Upper lobe of left lung (tissue), 6 donors: Measurements from ENCODE around the gene CCDC197. TPM values are rescaled to one million over a fixed set of nuclear protein-coding genes. Genes with fewer than 3 reads are reported as not detected.

Source experiments
- ATAC-seq, 2 donors: fragments of 200-7000 bp; cut with Tn5 transposase; one replicate each; pipeline ENCODE4 v1.9.1; 2022; ENCODE audit warnings: mild to moderate bottlenecking in 2 of 2, moderate library complexity in 2 of 2; ENCODE audit not compliant: low FRiP score in 2 of 2
- DNase-seq, 2 donors: peaks; one replicate each; pipeline ENCODE4 v3.0.0-alpha.2; 2019 to 2020
- H3K27ac ChIP-seq, 4 donors: fragments of 200-600 bp; sonication (generic); one replicate each; pipeline ENCODE4 v1.5.1; 2016 to 2019
- H3K27me3 ChIP-seq, 4 donors: fragments of 200-600 bp; sonication (generic); one replicate each; pipeline ENCODE4 v1.5.1; 2017 to 2019
- H3K36me3 ChIP-seq, 4 donors: fragments of 200-600 bp; sonication (generic); one replicate each; pipeline ENCODE4 v1.5.1; 2016 to 2019
- H3K4me1 ChIP-seq, 4 donors: fragments of 200-600 bp; sonication (generic); one replicate each; pipeline ENCODE4 v1.5.1; 2018 to 2019
- H3K4me3 ChIP-seq, 4 donors: fragments of 200-600 bp; sonication (generic); one replicate each; pipeline ENCODE4 v1.5.1; 2017 to 2019; ENCODE audit warnings: mild to moderate bottlenecking in 2 of 4, moderate library complexity in 1 of 4
- H3K9me3 ChIP-seq, 4 donors: fragments of 200-600 bp; sonication (generic); one replicate each; pipeline ENCODE4 v1.5.1; 2018 to 2019
- CTCF ChIP-seq, 6 experiments: fragments of 450-650 bp in 4 of 6; fragments of 200-600 bp in 2 of 6; sonication (generic) in 2 of 6; IDR thresholded peaks; one replicate each; pipeline ENCODE4 v1.5.1; 2016 to 2019; ENCODE audit warnings: antibody characterized with exemption in 6 of 6
- EP300 ChIP-seq, 4 donors: sonication (generic); formaldehyde crosslinking; IDR thresholded peaks; one replicate each; pipeline ENCODE4 v1.5.1; 2017; ENCODE audit warnings: antibody characterized with exemption in 4 of 4, control low read depth in 2 of 4
- POLR2A ChIP-seq, 4 donors: fragments of 450-650 bp; IDR thresholded peaks; one replicate each; pipeline ENCODE4 v1.5.1; 2016 to 2017; ENCODE audit warnings: antibody characterized with exemption in 4 of 4, mild to moderate bottlenecking in 2 of 4
- POLR2AphosphoS5 ChIP-seq, 2 donors: sonication (generic); formaldehyde crosslinking; IDR thresholded peaks; one replicate each; pipeline ENCODE4 v1.5.1; 2017; ENCODE audit warnings: antibody characterized with exemption in 2 of 2
- WGBS, 2 donors: methylation state at CpG; one replicate each; pipeline ENCODE4 v1.1.5; 2017 to 2018; 5-methylcytosine and 5-hydroxymethylcytosine counted together
- total RNA-seq, 6 donors: library from RNA; depleted of rRNA in 4 of 6; stranded (reverse); fragments of >200 nt in 4 of 6; gene quantifications; one replicate each; pipeline versions ENCODE4 v1.1.0 to v1.2.1, GENCODE V29; 2016 to 2021
- donor health status: DM: no; HTN: no; CAD: no; lungs with moderate emphysema.
- donor health status: DM: no; HTN: yes; CAD: no; lungs with severe emphysema.

CCDC197 gene
- total RNA-seq, 6 donors from 2014 or later, result not detected

DNA sequence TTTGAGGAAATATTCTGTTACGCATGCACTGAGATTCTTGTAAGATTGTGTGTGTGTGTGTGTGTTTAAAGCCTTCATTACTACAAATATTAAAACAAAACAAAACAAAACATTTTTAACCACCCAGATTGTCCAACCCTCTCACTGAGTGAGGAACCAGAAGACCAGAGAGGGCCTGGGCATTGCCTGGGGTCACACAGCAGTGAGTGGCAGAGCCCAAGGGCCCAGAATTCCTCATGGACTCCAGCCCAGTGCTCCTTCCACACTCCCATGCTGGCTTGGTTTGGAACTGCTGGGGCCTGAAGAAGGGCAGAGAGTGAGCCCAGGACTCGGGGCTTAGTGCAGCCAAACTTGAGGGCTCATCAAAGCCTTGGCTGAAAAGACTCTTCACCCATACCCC lies 27.4 kb downstream of the CCDC197 start:
- no peak for DNase-seq
- TF ChIP-seq CTCF (IDR thresholded peaks at IDR 0.05) (no peak), POLR2AphosphoS5 (IDR thresholded peaks at IDR 0.05) (no peak), EP300 (IDR thresholded peaks at IDR 0.05) (no peak), POLR2A (IDR thresholded peaks at IDR 0.05) (no peak)
- no peaks in the 10 kb centered on the region for H3K36me3 ChIP-seq
- no peak overlapping the region for H3K4me3 ChIP-seq
- ATAC-seq, result no peak
- WGBS, 2 donors, result 88 to 97% methylated on average over 1 to 2 of the region's 2 CpGs
- H3K27me3 ChIP-seq, result no peaks in the 10 kb centered on the region
- no peak overlapping the region for H3K27ac ChIP-seq
- H3K4me1 ChIP-seq, result peaks cover 7 to 27% (median 17%) of the 10 kb centered on the region in 4 donors
- H3K9me3 ChIP-seq, result no peaks in the 10 kb centered on the region

GRCh38 chr14:94025720-94026119 lies 28.6 kb downstream of the CCDC197 start:
- H3K36me3 ChIP-seq, result no peaks in the 10 kb centered on the region
- no peak overlapping the region for H3K27ac ChIP-seq
- WGBS, 2 donors, result 54 to 59% methylated on average over 6 of the region's 6 CpGs
- DNase-seq (no peak), ATAC-seq (no peak)
- peaks cover 7 to 27% (median 17%) of the 10 kb centered on the region in 4 donors for H3K4me1 ChIP-seq
- H3K4me3 ChIP-seq, result peak overlapping the region in 3 of 4 donors; percentile 69 to 81 (median 70)
- no peaks in the 10 kb centered on the region for H3K9me3 ChIP-seq
- H3K27me3 ChIP-seq, result no peaks in the 10 kb centered on the region
- TF ChIP-seq EP300 (IDR thresholded peaks at IDR 0.05) (no peak), CTCF (IDR thresholded peaks at IDR 0.05) (no peak), POLR2AphosphoS5 (IDR thresholded peaks at IDR 0.05) (no peak), POLR2A (IDR thresholded peaks at IDR 0.05) (no peak)

GRCh38 chr14:94026173-94026888 lies 29.2 kb downstream of the CCDC197 start, which contains the start of gene OTUB2:
TSS of gene OTUB2 (plus strand) at chr14:94026340. CDS start at chr14:94026538, 198 bp downstream.
- peak within 1 kb of the TSS; percentile 69 to 95 (median 76) for H3K4me3 ChIP-seq
- H3K9me3 ChIP-seq, result no peaks in the 10 kb centered on the region
- ATAC-seq (peak; percentile 96 to 98), DNase-seq (peak; percentile 96 to 97)
- TF ChIP-seq POLR2A (IDR thresholded peaks at IDR 0.05), result peak in 1 of 4 donors; percentile 14
- TF ChIP-seq POLR2AphosphoS5 (IDR thresholded peaks at IDR 0.05), result no peak
- no peak for TF ChIP-seq CTCF (IDR thresholded peaks at IDR 0.05)
- TF ChIP-seq EP300 (IDR thresholded peaks at IDR 0.05), result no peak
- no peaks in the 10 kb centered on the region for H3K27me3 ChIP-seq
- peaks cover 7 to 27% (median 17%) of the 10 kb centered on the region in 4 donors for H3K4me1 ChIP-seq
- no peaks in the 10 kb centered on the region for H3K36me3 ChIP-seq
- peak within 1 kb of the TSS in 2 of 4 donors; percentile 6 to 77 for H3K27ac ChIP-seq
- 0 to 1% methylated on average over 12 to 56 of the region's 74 CpGs for WGBS, 2 donors

- H3K4me1 ChIP-seq, result peaks cover 7 to 27% (median 17%) of the 10 kb centered on the region in 4 donors
- H3K4me3 ChIP-seq, result peak overlapping the region; percentile 69 to 95 (median 76)
- TF ChIP-seq POLR2AphosphoS5 (IDR thresholded peaks at IDR 0.05) (no peak), EP300 (IDR thresholded peaks at IDR 0.05) (no peak), CTCF (IDR thresholded peaks at IDR 0.05) (no peak), POLR2A (IDR thresholded peaks at IDR 0.05) (no peak)
- no peak for DNase-seq
- WGBS, 2 donors, result 40 to 51% methylated on average over 8 to 16 of the region's 17 CpGs
- peak overlapping the region in 2 of 4 donors; percentile 6 to 77 for H3K27ac ChIP-seq
- no peaks in the 10 kb centered on the region for H3K36me3 ChIP-seq
- H3K27me3 ChIP-seq, result no peaks in the 10 kb centered on the region
- H3K9me3 ChIP-seq, result no peaks in the 10 kb centered on the region
- ATAC-seq, result no peak
Observed at GRCh38 chr14:94026889-94027469, 29.9 kb downstream of the CCDC197 start.
